Measurements from ENCODE around the gene SMG9. TPM values are rescaled to one million over a fixed set of nuclear protein-coding genes. Genes with fewer than 3 reads are reported as not detected.

Gene SMG9
- total RNA-seq, 1 experiment from 2014 or later: 49.9 TPM

DNA sequence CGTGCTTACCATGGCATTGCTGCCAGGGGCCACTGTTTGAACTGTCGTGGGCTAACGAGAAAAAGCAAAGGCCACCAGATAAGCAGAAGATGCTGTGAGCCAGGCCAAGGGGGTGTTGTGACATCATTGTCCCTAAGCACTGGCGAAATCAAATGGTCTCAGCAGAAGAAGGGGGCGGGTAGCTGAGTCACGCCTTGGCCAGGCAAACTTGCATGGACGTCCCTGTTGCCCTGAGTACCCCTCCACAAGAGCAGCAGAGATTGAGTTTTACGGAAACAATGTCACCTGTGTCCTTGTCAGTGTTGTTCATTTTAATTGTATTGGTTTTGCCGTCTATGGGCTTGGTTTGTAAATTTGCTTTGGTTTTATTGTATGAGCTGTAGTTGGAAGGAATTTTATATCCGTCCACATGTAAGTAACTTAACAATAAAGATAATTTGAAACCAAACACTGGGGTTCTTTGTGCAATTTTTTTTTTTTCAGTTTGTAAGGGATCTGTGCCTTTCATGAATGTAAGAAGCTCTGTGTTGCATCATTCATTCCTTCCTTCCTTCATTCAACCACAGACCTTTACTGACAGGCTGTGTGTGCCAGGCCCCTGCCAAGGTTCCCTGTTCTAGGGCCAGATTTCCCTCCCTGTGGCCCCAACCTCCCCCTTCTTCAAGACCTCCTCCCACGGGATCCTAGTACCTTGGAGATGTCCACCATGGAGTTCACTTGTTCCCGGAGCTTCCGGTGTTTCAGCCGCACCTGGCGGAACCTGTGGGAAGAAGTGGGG lies 13.7 kb upstream of the SMG9 start:
- no peaks in the 10 kb centered on the region for H3K27me3 ChIP-seq (ENCODE audit: control insufficient read depth, insufficient read depth, low read length)
- 0 out of 2 replicates have a peak, but pooled peaks cover 3% of the 10 kb centered on the region for H3K36me3 ChIP-seq (ENCODE audit: control insufficient read depth, insufficient read depth, low read length)
- TF ChIP-seq TCF7L2 (IDR thresholded peaks at IDR 0.05; ENCODE audit: low read depth, low read length): no peak
- TF ChIP-seq, protein P1, sequence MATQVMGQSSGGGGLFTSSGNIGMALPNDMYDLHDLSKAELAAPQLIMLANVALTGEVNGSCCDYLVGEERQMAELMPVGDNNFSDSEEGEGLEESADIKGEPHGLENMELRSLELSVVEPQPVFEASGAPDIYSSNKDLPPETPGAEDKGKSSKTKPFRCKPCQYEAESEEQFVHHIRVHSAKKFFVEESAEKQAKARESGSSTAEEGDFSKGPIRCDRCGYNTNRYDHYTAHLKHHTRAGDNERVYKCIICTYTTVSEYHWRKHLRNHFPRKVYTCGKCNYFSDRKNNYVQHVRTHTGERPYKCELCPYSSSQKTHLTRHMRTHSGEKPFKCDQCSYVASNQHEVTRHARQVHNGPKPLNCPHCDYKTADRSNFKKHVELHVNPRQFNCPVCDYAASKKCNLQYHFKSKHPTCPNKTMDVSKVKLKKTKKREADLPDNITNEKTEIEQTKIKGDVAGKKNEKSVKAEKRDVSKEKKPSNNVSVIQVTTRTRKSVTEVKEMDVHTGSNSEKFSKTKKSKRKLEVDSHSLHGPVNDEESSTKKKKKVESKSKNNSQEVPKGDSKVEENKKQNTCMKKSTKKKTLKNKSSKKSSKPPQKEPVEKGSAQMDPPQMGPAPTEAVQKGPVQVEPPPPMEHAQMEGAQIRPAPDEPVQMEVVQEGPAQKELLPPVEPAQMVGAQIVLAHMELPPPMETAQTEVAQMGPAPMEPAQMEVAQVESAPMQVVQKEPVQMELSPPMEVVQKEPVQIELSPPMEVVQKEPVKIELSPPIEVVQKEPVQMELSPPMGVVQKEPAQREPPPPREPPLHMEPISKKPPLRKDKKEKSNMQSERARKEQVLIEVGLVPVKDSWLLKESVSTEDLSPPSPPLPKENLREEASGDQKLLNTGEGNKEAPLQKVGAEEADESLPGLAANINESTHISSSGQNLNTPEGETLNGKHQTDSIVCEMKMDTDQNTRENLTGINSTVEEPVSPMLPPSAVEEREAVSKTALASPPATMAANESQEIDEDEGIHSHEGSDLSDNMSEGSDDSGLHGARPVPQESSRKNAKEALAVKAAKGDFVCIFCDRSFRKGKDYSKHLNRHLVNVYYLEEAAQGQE (IDR thresholded peaks at IDR 0.05; ENCODE audit: insufficient read depth in 1 of 2, low read depth in 2 of 2, low read length in 1 of 2): no peak
- TF ChIP-seq, protein P2, sequence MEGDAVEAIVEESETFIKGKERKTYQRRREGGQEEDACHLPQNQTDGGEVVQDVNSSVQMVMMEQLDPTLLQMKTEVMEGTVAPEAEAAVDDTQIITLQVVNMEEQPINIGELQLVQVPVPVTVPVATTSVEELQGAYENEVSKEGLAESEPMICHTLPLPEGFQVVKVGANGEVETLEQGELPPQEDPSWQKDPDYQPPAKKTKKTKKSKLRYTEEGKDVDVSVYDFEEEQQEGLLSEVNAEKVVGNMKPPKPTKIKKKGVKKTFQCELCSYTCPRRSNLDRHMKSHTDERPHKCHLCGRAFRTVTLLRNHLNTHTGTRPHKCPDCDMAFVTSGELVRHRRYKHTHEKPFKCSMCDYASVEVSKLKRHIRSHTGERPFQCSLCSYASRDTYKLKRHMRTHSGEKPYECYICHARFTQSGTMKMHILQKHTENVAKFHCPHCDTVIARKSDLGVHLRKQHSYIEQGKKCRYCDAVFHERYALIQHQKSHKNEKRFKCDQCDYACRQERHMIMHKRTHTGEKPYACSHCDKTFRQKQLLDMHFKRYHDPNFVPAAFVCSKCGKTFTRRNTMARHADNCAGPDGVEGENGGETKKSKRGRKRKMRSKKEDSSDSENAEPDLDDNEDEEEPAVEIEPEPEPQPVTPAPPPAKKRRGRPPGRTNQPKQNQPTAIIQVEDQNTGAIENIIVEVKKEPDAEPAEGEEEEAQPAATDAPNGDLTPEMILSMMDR (IDR thresholded peaks at IDR 0.05): no peak
- no peak for TF ChIP-seq SIN3A (IDR thresholded peaks at IDR 0.05; ENCODE audit: borderline replicate concordance, insufficient read depth, low read depth, low read length)
- TF ChIP-seq POLR2AphosphoS5 (IDR thresholded peaks at IDR 0.05; ENCODE audit: low read depth, low read length): no peak
- ChIA-PET CTCF (no interaction called here), POLR2A (interaction anchor here (0.5 kb wide), 1 partner anchor 1463 kb away, joined by 14 read pairs; no protein-coding TSS in a partner anchor)
- in situ Hi-C loops (cut with HindIII; ENCODE audit: low pct_unique_long_range_greater_than_20kb, low sequenced_read_pairs) (no loop called here), intact Hi-C loops (cut with micrococcal nuclease; ENCODE audit: unreplicated experiment) (no loop called here)
- no TSS peak for BruUV-seq (replicated peaks)
- ATAC-seq (no peak), DNase-seq (ENCODE audit: low read depth, low spot score) (no peak)
- H3K4me1 ChIP-seq (ENCODE audit: control insufficient read depth, insufficient read depth, low read length): peaks cover 19% of the 10 kb centered on the region
- H3K27ac ChIP-seq (ENCODE audit: low read length): no peak overlapping the region
- H3K4me3 ChIP-seq (ENCODE audit: low read depth in 2 of 2, low read length in 2 of 2): no peak overlapping the region
- no peaks in the 10 kb centered on the region for H3K9me3 ChIP-seq (ENCODE audit: control insufficient read depth, insufficient read depth, low read depth, low read length)

DNA sequence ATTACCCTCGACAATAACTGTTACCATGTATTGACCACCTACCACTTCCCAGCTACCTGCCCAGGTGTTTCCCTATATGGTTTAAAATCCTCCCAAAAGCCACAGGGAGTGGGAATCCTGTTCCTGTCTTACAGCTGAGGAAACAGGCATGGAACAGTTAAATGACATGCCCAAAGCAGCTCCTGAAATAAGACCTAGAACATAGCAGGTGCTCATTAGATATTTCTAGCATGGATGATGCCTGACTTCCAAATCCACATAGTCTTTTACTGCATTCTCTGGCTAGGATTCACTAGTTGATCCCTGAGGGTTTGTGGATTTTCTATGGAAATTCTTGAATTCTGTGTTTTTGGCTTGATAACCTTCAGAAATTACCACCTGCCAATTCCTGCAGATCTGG lies 13.1 kb upstream of the SMG9 start:
- POLR2A ChIA-PET: no interaction called here
- DNase-seq (ENCODE audit: low read depth, low spot score): no peak
- H3K9me3 ChIP-seq (ENCODE audit: control insufficient read depth, insufficient read depth, low read depth, low read length): no peaks in the 10 kb centered on the region
- no peaks in the 10 kb centered on the region for H3K27me3 ChIP-seq (ENCODE audit: control insufficient read depth, insufficient read depth, low read length)
- no TSS peak for BruUV-seq (replicated peaks)
- CTCF ChIA-PET: interaction anchor here (1.8 kb wide), 1 partner anchor 11 kb away, joined by 10 read pairs; no protein-coding TSS in a partner anchor
- peaks cover 19% of the 10 kb centered on the region for H3K4me1 ChIP-seq (ENCODE audit: control insufficient read depth, insufficient read depth, low read length)
- in situ Hi-C loops (cut with HindIII; ENCODE audit: low pct_unique_long_range_greater_than_20kb, low sequenced_read_pairs): no loop called here
- H3K36me3 ChIP-seq (ENCODE audit: control insufficient read depth, insufficient read depth, low read length): 0 out of 2 replicates have a peak, but pooled peaks cover 3% of the 10 kb centered on the region
- no peak for TF ChIP-seq TCF7L2 (IDR thresholded peaks at IDR 0.05; ENCODE audit: low read depth, low read length)
- no peak for TF ChIP-seq POLR2AphosphoS5 (IDR thresholded peaks at IDR 0.05; ENCODE audit: low read depth, low read length)
- no peak for TF ChIP-seq SIN3A (IDR thresholded peaks at IDR 0.05; ENCODE audit: borderline replicate concordance, insufficient read depth, low read depth, low read length)
- TF ChIP-seq, protein P2 (IDR thresholded peaks at IDR 0.05): no peak
- no peak overlapping the region for H3K4me3 ChIP-seq (ENCODE audit: low read depth in 2 of 2, low read length in 2 of 2)
- no peak for ATAC-seq
- peak overlapping the region; percentile 39; the same call in 1 of the 2 replicates for H3K27ac ChIP-seq (ENCODE audit: low read length)
- intact Hi-C loops (cut with micrococcal nuclease; ENCODE audit: unreplicated experiment): no loop called here
